ENCODE data around the gene ADSS1.

ADSS1 gene

DNA sequence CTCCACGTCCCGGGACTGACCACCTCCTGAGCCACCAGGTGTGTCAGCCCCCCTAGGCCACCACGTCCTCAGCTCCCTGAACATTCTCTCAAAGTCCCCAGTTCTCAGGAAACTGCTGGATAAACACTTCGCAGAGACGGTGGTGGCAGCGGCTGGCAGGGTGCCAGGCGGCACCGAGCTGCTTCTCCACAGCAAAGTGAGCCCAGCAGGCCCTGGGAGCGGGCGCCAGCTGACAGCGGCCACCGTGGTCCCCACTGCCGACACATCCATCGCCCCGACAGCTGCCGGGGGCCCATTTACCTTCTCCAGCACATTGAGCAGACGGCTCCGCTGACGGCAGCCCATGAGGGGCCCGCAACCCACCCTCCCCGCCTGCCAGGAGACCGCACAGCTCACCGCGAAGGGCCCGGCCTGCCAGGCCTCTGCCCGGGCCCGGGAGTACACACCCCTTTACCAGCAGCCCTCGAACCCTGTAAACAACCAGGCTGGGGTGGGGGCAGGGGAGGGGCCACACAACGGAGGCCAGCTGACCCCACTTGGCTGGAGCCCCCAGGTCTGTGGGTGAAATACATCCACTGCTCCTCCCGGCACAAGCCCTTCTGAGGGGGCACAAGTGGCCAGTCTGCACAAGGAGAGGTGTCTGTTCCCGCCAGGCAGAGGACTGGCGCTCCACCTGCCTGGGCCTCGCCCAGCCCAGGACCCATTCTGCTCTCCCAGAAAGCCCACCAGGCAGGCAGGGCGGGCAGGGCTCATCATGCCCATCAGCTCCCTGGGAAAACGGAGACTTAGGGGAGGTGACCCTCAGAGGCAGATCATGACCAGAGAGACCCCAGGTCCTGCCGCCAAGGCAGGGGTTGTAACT lies 61.0 kb downstream of the ADSS1 start:
- no peak for DNase-seq

DNA sequence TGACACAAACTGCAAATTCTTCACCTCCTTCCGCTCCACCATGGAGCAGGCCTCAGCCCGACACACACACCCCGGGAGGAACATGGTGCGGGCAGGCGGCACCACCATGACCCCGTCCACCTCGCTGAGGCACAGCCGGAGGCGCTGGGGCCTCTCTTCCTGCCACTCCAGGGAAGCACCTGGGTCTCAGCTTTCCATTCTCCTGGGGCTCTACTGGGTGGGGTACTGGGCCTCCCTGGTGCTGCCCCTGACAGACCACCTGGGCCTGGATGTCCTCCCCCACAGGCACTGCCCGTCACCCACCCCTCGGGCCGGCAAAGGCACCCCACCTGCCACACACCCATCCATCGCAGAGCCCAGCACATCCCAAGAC lies 61.7 kb downstream of the ADSS1 start:
- no peak for DNase-seq

DNA sequence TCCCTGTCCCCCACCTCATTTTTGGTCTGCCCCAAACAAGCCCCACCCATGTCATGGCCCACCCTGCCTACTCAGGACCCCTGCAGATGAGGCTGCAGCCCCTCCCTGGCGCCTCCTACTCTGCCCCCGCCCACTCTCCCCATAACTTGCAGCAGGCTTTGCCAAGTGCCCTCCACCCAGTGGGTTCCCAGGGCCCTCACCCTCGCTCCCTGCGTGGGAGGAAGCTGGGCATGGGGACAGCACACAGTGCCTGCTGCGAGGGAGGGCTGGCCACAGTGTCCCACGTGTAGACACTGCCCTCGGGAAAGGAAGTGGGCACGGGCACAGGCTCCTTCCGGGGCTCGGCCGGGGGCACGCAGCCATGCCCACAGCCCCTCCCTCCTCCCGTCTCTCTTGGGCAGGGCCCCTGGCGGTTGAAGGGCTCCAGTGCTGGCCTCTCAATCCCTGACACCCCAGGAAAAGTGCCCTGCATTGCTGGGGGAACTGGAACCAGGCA lies 62.1 kb downstream of the ADSS1 start:
- no peak for DNase-seq

DNA sequence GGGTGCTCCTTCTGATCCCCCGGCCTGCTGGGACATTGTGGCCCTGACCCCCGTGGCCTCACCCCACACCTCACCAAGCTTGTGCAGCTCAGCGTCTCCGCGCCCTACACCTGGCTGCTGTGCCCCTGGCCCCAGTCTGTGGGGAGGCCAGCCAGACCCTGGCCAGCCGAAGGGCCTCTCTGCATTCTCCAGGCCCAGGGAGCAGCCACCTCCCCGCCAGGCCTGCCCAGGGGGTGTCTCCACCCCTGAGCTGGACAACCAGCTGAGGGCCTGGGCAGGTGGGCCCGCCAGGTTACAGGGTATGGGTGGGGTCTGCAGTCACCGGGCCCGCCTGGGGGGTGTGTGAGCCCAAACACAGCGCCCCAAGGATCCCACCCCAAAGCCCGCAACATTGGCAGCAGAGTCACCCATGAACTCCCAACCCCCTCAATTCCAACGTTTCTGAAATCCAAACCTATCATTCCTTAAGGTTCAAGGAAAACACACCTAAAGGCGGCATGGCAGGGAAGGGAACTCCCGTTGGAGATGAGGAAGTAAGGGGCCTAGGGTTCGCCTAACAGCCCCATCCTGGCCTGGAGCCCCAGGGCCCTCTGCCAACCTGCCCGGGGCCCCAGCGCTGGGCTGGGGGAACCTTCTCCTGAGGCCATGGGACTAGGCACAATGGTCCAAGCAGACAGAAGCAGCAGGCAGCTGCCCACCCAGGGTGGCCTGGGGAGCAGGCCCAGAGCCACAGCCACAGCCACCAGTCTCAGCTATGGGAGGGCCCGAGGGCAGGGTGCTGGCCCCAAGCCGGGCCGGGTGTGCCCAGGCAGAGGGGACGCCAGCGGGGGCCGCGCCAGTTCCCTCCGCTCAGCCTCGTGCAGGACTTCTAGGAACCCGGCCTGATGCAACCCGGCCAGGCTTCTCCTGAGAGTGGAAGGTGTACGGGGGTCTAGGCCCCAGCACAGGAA lies 63.0 kb downstream of the ADSS1 start:
- DNase-seq, result no peak

DNA sequence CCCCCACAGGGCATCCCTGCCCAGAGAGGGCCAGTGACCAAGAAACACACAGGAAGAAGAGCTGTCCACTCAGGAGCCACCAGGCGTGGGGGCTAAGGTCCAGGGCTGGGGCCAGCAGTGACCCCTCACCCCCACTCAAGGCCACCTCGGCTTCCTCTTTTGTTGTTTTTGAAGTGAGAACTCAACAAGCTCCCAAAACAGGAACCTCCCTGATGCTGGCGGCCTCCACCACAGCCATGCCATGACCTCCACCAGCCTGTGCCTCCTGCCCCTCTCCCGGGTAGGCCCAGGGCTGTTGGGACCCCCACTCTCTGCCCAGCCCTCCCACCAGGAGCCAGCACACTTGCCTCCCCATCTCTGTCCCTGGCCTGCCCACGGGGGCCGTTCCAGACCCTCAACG lies 63.7 kb downstream of the ADSS1 start:
- DNase-seq, result no peak

DNA sequence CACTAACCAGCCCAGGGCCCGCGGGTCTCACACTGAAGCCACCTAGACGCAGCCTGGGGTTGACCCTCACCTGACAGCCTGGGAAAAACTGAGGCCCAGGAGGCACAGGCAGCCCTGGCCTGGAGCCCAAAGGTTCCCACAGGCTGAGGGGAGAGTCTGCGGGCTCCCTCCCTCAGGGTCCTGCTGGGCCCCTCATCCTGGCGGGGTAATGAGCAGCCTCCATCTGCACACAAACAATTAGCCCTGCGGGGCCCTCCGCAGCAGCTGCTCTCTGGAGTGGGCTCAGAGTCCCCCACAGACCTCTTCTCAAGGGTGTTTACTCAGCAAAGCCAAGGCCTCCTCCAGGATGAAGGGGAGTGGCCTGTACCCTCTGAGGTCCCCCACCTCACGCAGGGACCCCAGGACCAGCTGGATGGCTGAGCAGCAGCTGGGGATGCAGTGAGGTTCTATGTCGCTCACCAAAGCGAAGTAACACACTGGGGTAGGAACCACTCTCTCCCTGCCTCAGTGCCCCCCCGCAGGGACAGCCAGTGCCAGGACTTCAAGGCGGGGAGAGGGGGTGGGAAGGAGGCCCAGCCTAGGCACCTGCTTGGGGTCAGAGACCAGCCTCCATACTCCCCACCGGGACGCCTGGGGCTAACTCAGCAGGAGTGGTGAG lies 64.3 kb downstream of the ADSS1 start:
- DNase-seq, result no peak

DNA sequence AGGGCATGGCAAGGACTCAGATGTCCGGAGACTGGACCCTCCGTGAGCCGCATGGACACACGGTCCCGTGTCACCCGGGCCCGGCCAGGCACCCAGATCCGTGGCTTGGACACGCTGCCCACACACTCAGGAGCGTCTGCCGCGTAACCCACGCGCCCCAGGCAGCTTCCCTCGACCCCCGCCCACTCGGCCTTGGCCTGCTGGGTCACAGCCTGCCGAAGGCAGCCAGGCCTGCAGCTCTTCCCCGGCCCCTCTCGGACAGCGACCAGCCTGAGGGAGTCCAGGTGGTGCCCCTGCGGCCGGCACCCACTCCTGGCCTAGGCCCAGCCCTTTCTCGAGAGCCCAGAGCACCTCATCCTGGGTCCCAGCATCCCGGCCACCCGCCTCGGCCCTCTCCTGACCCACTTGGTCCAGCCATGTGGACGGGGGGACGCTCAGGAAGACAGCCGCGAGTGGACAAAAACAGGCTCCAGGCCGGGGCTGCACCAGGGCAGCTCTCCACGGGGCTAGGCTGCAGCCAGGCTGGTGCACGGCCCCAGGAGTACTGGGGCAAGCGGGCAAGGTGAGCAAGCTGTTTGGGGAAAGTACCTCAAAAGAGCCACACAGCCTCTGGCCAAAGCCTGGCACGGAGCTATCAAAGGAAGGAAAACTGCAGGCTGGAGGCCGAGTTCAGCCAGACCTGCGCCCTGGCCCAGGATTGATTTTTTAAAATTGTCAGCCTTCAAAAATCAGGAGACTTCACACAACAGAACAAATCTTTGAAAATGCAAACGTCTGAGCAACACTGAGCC lies 65.0 kb downstream of the ADSS1 start:
- no peak for DNase-seq

DNA sequence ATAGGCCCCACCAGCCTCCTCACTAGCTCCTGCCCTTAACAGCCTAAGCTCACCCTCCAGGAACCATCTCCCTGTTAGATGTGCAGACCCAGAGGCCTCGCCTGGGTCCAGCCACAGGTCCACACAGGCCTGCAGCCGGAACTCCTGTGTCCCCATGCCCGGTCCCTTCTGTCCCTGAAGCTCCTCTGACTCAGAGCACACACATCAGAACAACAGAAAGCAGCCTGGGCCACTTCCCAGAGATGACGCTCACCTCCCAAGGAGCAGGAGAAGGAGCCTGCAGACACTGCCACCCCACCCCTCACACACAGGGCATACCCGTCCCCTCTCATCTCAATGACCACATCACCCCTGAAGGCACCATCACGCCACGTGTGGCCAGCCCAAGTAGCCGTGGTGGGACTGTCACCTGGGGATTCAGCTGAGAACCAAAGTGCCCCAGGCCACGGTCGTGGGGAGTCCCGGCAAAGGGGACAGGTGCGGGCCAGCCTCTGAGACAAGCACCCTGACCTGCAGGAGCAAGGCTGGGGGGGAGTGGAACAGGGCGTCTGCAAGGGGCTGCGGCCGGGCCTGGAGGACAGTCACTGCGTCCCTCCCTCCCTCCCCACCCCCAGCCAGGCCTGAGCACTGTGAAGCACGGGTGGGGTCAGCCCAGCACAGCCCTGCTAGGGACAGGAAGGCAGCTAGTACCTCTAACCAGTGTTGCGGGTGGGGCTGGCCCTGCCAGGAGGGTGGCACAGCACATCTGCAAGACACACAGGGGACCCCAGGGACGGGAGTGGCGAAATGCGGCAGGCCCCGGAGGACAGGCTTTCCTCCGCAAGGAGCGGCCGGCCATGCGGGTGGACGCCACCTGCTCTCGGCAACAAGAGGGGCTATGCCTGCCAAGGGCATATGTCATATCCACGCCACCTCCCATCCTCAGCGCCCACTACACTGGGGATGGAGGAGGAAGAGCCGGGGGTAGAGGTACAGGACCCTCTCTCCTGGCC lies 66.0 kb downstream of the ADSS1 start:
- no peak for DNase-seq

DNA sequence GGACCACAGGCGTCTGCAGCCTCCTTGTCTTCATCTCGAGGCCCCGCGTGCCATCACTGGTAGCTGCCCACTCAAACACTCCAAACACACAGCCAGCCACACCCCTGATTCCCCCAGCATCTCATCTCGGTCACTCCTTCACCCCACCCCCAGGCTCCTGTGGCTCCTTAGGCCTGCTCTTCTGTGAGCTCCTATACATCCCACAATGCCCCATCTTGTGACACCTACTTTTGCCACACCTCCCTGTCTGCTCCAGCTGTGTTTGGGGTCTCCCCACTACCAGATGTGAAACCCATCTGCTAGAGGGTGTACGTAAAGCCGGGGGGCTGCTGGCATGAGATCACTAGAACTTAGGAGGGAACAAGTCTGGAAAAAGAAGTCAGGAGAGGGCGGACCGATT lies 67.4 kb downstream of the ADSS1 start:
- DNase-seq, result no peak

DNA sequence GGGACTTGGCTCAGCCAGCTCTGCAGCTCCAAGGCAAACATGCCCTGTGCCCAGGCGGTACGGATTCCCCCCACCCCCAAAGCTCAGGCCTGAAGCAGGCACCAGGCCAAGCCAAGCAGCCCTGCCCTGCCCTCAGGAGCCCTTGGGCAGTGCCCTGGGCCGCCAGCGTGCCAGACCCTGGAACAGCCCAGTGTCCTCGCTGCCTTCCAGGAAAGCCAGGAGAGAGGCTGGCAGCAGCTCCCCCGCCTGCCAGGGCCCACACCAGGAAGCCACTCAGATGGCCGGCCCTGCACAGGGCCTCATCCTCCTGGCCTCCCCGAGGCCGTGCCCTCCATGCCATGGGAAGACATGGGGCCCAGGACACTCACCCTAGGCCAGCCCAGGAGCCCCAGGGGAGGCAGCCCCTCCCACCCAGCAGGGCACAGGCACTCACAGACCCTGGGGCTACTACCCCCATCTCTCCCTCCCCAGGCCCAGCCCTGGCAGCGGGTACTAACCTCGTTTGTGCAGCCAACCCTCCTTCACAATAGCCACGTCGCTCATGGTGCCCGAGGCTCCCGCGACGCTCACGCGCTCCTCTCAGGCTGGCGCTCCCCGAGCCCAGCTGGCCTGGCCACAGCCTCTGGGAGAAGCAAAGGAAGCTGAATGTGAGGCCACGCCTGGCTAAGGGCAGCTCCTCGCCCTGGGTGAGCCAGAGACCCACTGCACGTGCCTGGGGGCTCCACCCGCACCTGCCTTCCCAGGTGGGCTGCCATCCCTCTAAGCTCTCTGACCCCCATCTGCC lies 68.3 kb downstream of the ADSS1 start:
- DNase-seq, result no peak

DNA sequence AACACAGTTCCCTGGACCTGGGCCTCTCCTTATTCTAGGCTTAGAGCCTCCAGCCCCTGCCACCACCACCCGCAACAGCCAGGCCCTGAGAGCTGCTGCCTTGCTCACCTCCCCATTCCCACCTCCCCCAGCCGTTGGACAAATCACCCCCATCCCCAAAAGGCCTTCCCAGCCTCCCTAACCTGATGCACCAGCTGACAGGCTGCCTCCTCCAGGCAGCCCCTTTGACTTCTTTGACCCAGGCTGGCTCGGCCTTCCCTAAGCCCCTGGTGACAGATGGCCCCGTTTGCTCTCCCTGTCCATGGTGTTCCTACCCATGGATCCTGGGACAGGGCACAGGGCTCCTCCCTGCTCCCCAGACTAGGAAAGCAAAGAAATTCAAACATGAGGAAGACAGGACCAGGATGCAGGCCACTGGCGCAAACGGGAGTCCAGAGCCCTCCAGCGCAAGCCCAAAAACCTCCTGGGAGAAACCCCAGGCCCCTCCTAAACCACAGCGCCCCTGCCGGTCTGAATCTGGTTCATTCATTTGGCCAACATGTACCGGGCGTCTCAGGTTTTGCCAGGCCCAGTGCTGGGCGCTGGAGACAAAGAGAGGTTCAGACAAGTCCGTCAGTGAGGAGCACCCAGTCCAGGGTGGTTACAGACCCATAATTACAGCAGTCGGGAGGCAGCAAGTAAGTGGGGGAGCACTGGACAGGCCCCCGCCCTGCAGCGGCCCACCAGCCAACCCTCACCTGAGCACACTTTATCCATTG lies 69.1 kb downstream of the ADSS1 start:
- no peak for DNase-seq

DNA sequence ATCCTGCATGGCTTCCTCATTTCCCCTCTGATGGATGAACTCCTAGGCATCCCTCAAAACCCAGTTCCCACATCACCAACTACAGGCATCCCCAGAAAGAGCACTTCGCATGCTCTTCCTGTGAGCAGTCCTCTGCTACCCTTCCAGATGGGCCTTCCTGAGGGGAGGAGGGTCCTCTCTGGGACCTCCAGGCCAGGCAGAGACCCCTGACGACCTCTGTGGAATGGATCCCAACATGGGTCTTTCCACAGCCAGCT lies 69.6 kb downstream of the ADSS1 start:
- DNase-seq, result no peak

DNA sequence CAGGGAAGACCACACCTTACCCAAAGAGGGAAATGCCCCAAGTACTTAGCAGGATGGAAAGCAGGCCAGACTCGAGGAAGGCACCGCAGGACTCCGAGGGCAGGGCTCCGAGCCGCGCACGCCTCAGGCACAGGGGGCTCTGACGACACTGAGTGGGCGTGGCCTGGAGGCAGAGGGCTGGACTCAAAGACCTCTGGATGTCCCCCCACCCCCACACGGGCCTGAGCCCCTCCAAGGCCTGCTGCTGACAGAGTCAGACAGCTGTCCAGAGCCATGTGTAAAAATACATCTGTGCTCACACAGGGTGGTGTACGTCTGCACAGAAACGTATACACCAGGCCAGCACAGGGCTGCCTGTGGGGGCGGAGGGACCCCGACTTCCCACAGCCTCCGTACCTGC lies 70.1 kb downstream of the ADSS1 start:
- DNase-seq, result no peak

DNA sequence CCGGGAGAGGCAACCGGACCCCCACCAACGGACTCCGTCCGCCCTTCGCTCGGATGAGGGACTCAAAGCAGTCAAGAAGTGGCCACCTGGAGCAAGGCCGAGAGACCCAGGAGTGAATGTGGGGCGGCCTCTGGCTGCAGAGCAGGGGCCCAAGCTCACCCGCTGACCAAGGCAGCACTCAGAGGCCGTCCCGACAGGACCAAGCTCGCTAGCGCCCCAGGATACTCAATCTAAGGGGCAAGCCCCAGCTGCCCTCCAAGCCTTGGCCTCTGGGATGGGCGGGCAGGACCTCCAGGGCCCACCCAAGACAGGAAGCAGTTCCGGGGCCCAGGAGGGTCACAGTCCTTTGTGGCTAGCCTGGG lies 70.6 kb downstream of the ADSS1 start:
- no peak for DNase-seq

DNA sequence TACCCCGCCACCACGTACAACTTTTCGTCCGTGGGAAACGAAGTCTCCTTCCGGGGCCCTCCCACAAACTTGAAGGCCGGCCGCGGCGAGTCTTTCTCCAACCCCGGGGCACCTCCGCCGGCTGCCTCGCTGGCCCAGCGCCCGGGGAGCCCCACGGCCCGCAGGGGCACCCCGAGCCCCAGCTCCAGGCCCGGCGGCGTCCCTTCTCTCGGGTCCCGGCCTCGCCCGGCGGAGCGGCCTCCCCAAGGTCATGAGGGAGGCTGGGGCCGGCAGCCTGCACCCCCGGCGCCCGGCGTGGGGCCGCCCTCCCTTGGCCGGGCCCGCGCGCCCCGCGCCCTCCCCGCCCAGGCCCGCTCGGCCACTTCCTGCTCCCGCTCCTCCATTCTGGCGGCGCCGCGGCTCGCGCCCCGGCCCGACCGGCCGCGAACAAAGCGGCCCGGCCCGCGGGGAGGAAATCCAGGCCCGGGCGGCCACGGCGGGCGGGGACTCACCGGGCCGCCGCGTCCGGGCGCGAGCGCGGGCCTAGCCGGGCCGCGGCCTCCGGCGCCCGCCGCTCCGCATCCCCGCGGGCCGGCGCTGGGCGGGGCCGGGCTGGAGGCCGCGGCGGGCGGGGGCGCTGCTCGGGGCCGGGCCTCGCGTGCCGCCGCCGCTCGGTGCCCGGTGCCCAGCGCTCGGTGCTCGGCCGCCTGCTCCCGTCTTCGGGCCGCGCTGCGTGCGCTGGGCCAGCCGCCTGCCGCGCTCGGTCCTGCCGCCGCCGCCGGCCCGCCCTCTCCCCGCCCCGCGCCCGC lies 71.2 kb downstream of the ADSS1 start, which contains the start of gene AKT1:
AKT1 (minus strand) TSS at position 756 of the 788 bp plus-strand sequence. CDS start 3,105 bp downstream, outside the sequence.
- DNase-seq, result no peak

DNA sequence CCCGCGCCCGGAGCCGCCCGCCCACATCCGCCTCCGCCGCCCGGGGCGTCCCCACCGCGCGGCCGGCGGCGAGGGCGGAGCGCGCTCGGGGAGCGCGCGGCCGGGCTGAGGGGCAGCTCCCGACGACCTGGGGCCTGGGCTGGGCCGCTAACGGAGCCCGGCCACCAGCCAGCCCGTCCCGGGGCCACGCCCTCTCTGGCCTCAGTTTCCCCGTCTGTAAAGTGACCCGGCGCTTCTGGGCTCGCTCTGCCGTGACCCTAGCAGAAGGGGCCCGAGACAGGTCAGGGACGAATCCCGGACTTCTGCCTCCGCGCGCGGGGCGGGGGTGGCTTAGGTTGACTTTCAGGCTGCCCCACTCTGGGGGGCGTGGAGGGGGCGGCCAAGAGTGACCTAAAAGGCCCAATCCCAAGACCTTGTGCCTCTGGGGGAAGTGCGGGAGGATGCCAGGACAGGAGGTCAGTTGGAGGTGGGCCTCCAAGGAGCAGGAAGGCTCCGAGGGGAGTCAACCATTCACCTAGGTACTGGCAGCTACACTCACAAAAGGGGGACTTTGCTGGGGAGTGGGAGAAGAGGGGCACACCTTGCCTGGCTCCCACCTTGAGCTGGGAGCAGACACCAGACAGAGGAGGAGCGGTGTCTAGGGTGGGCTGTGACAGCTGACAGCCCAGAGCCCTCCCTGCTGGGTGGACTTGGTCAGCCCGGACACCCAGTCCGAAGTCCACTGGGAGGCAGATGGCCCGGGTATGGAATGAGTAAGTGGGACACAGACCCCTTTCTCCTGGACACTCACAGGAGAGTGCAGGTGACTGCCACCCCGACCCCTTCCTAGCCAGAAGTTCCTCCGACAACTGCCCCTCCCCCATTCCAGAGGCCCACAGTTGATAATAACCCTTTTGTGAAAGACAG lies 72.0 kb downstream of the ADSS1 start:
- DNase-seq, result no peak

DNA sequence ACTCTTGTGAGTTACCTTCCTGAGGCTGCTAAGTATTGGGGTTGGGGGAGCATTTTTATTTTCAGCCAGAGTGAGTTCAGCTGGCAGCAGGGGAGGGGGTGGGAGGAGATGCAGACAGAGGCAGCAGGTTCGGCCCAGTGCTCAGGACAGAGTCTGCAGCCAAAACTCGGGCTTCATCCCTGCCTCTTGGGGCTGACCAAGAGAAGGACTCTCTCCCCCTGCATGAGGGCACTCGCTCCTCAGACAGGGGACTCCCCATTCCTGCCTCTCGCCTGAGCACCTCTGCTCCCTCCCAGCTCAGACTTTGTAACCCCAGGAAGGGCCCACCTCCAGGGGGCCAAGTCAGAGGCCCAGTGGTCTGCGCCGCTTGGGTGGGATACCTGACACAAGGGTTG lies 72.7 kb downstream of the ADSS1 start:
- DNase-seq, result no peak
